ENCODE data around the gene DPP3. TPM values are rescaled to one million over a fixed set of nuclear protein-coding genes. Genes with fewer than 3 reads are reported as not detected.
A peak's percentile ranks its signal among the peaks of the same experiment; 100 is the strongest.

Gene DPP3
- polyA plus RNA-seq, 3 donors: 22.4 to 37.0 (median 26.7) TPM

DNA sequence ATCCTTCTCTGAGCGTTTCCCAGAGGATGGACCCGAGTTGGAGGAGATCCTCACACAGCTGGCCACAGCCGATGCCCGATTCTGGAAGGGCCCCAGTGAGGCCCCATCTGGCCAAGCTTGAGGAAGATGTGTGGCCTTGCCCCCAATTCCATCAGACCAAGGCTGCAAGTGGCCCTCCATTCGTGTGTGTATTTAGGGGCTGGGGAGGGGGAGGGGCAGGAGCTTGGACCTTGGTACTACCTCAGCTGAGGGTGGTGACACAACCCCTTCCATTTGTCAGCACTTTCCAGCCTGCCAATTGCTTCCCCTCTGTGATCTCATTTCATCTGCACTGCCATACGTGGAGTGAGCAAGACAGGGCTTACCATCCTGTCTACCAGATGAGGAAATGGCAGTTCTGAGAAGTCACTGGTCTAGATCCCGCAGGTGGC is 28.9 kb downstream of the DPP3 start:
- Histone ChIP-seq H4K20me1 (ENCODE audit: insufficient read depth, low read length) (no peaks in the 10 kb centered on the region), H3K9me3 (replicated peaks in 1 of 2; ENCODE audit: control insufficient read depth in 1 of 2, insufficient read depth in 1 of 2, low read length in 2 of 2) (no peaks in the 10 kb centered on the region), H3K4me1 (ENCODE audit: control insufficient read depth in 1 of 2, insufficient read depth in 2 of 2, low read length in 2 of 2) (peaks cover 11 to 22% of the 10 kb centered on the region in 2 donors), H3K27ac (ENCODE audit: low read depth in 1 of 2, low read length in 2 of 2) (peak overlapping the region in 1 of 2 donors; percentile 60), H3K79me2 (ENCODE audit: insufficient read depth, low read length) (no peaks in the 10 kb centered on the region), H2AFZ (ENCODE audit: insufficient read depth, low read depth, low read length, poor library complexity, severe bottlenecking) (peak overlapping the region; percentile 23), H3K36me3 (replicated peaks in 1 of 2; ENCODE audit: control insufficient read depth in 1 of 2, insufficient read depth in 2 of 2, low read length in 2 of 2) (peaks cover 8 to 15% of the 10 kb centered on the region in 2 donors), H3K9ac (ENCODE audit: insufficient read depth, low read length, poor library complexity, severe bottlenecking) (no peak overlapping the region), H3K4me2 (replicated peaks; ENCODE audit: extremely low read depth, low read length, poor library complexity, severe bottlenecking) (no peak overlapping the region), H3K4me3 (replicated peaks in 1 of 3; ENCODE audit: low read depth in 2 of 3, low read length in 3 of 3) (no peak overlapping the region), H3K27me3 (ENCODE audit: control insufficient read depth in 2 of 2, insufficient read depth in 2 of 2, low read length in 2 of 2) (no peaks in the 10 kb centered on the region)
- WGBS (ENCODE audit: insufficient coverage): 86% methylated on average over 5 of the region's 7 CpGs
- peaks cover 23 to 36% of the 10 kb centered on the region in 2 donors for H3K36me3 Mint-ChIP-seq
- no peaks in the 10 kb centered on the region for H3K9me3 Mint-ChIP-seq
- peak overlapping the region; percentile 58 to 85 (median 76) for H3K27ac Mint-ChIP-seq
- H3K27me3 Mint-ChIP-seq (ENCODE audit: low read depth in 3 of 3): no peaks in the 10 kb centered on the region
- DNase-seq: peak; percentile 29 to 39 (median 33)
- peaks cover 16% of the 10 kb centered on the region for H3K4me1 Mint-ChIP-seq
- no peak overlapping the region for H3K4me3 Mint-ChIP-seq
- intact Hi-C loops (cut with micrococcal nuclease): no loop called here
- TF ChIP-seq, protein P1, sequence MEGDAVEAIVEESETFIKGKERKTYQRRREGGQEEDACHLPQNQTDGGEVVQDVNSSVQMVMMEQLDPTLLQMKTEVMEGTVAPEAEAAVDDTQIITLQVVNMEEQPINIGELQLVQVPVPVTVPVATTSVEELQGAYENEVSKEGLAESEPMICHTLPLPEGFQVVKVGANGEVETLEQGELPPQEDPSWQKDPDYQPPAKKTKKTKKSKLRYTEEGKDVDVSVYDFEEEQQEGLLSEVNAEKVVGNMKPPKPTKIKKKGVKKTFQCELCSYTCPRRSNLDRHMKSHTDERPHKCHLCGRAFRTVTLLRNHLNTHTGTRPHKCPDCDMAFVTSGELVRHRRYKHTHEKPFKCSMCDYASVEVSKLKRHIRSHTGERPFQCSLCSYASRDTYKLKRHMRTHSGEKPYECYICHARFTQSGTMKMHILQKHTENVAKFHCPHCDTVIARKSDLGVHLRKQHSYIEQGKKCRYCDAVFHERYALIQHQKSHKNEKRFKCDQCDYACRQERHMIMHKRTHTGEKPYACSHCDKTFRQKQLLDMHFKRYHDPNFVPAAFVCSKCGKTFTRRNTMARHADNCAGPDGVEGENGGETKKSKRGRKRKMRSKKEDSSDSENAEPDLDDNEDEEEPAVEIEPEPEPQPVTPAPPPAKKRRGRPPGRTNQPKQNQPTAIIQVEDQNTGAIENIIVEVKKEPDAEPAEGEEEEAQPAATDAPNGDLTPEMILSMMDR (IDR thresholded peaks at IDR 0.05): no peak

DNA sequence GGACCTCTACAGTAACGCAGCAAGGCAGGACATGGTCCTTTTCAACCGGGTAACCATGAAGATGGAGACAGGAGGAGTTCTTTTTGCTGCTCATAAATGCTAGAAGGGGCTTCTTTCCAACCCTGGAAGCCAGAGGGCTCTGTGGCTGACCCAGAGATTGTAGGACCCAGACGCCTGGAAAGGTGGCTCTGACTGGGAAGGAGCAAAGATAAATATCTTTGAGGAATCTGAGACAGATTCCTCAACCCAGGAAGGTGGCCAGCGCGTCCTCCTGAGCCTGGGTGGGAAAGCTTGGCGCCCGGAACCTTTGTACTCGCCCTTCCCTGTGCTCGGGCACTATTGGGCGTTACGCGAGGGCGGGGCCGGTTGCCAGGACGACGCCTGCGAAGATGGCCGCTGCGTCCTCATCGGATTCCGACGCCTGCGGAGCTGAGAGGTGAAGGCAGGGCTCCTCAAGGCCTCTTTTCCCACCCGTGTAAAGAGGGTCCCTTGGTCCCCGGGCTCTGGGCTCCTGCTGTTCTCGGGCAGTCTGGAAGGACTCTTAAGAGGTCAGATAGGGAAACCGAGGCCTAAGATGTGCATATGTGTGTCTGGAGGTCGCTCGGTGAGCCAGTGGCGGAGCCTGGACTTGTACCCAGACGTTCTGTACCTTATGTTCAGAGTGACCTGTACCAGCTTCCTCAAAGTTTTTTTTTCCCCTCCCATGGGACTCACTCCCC is 30.2 kb downstream of the DPP3 start, which contains the start of gene BBS1:
BBS1 (plus strand) TSS at position 365 of the 719 bp plus-strand sequence; CDS start at position 390, 25 bp downstream.
- Histone ChIP-seq H3K4me3 (replicated peaks in 1 of 3; ENCODE audit: low read depth in 2 of 3, low read length in 3 of 3) (peak within 1 kb of the TSS; percentile 64 to 94 (median 79)), H3K9me3 (replicated peaks in 1 of 2; ENCODE audit: control insufficient read depth in 1 of 2, insufficient read depth in 1 of 2, low read length in 2 of 2) (no peaks in the 10 kb centered on the region), H3K4me2 (replicated peaks; ENCODE audit: extremely low read depth, low read length, poor library complexity, severe bottlenecking) (peak within 1 kb of the TSS; percentile 92), H3K79me2 (ENCODE audit: insufficient read depth, low read length) (no peaks in the 10 kb centered on the region), H3K27ac (ENCODE audit: low read depth in 1 of 2, low read length in 2 of 2) (peak within 1 kb of the TSS in 1 of 2 donors; percentile 61), H3K36me3 (replicated peaks in 1 of 2; ENCODE audit: control insufficient read depth in 1 of 2, insufficient read depth in 2 of 2, low read length in 2 of 2) (peaks cover 2 to 4% of the 10 kb centered on the region in 2 donors), H2AFZ (ENCODE audit: insufficient read depth, low read depth, low read length, poor library complexity, severe bottlenecking) (peak within 1 kb of the TSS; percentile 96), H3K4me1 (ENCODE audit: control insufficient read depth in 1 of 2, insufficient read depth in 2 of 2, low read length in 2 of 2) (peaks cover 11 to 22% of the 10 kb centered on the region in 2 donors), H3K27me3 (ENCODE audit: control insufficient read depth in 2 of 2, insufficient read depth in 2 of 2, low read length in 2 of 2) (no peaks in the 10 kb centered on the region), H3K9ac (ENCODE audit: insufficient read depth, low read length, poor library complexity, severe bottlenecking) (no peak within 1 kb of the TSS), H4K20me1 (ENCODE audit: insufficient read depth, low read length) (no peaks in the 10 kb centered on the region)
- Mint-ChIP-seq H3K9me3 (no peaks in the 10 kb centered on the region), H3K27ac (peak within 1 kb of the TSS; percentile 71 to 88 (median 76)), H3K27me3 (ENCODE audit: low read depth in 3 of 3) (peaks cover 0 to 2% (median 0%) of the 10 kb centered on the region in 3 donors), H3K4me3 (peak within 1 kb of the TSS; percentile 86 to 94), H3K4me1 (peaks cover 16% of the 10 kb centered on the region), H3K36me3 (peaks cover 16 to 32% of the 10 kb centered on the region in 2 donors)
- TF ChIP-seq, protein P1 (IDR thresholded peaks at IDR 0.05): no peak
- peak; percentile 71 to 72 (median 72) for DNase-seq
- intact Hi-C loops (cut with micrococcal nuclease): no loop called here
- WGBS (ENCODE audit: insufficient coverage): 2% methylated on average over 31 of the region's 31 CpGs

Data from CD14-positive monocyte (primary cell).